Osteoblast (primary cell): Measurements from ENCODE around the gene QDPR. TPM values are rescaled to one million over a fixed set of nuclear protein-coding genes. Genes with fewer than 3 reads are reported as not detected.

Source experiments
- DNase-seq: peaks from one replicate; pipeline ENCODE4 v3.0.0; 2011; ENCODE audit warnings: low spot score, mixed read lengths; ENCODE audit not compliant: insufficient read length; ENCODE audit errors: missing footprints
- H2AFZ ChIP-seq: 2 replicates; pipeline ENCODE4 v1.6.0; 2011; ENCODE audit warnings: mild to moderate bottlenecking, low read length
- H3K27ac ChIP-seq: 2 replicates; pipeline ENCODE4 v1.5.1; 2011; ENCODE audit warnings: mild to moderate bottlenecking, low read depth, low read length, moderate library complexity
- H3K27me3 ChIP-seq: 2 replicates; pipeline ENCODE4 v1.6.0; 2012; ENCODE audit warnings: mild to moderate bottlenecking, control low read depth, inconsistent platforms, low read length, moderate library complexity; ENCODE audit not compliant: insufficient read depth
- H3K36me3 ChIP-seq: 2 replicates; pipeline ENCODE4 v1.5.1; 2011; ENCODE audit warnings: mild to moderate bottlenecking, low read length, control low read depth, moderate library complexity; ENCODE audit not compliant: insufficient read depth
- H3K4me1 ChIP-seq: 2 replicates; pipeline ENCODE4 v1.5.1; 2011; ENCODE audit warnings: mild to moderate bottlenecking, low read length, control low read depth, moderate library complexity; ENCODE audit not compliant: insufficient read depth
- H3K4me2 ChIP-seq: 2 replicates; pipeline ENCODE4 v1.6.0; 2011; ENCODE audit warnings: mild to moderate bottlenecking, low read length; ENCODE audit not compliant: insufficient read depth
- H3K4me3 ChIP-seq: fragments of 200-600 bp; sonication (generic); 3 replicates; pipeline ENCODE4 v1.5.1; 2012; ENCODE audit warnings: mild to moderate bottlenecking, low read length, inconsistent platforms; ENCODE audit not compliant: insufficient read depth
- H3K79me2 ChIP-seq: 2 replicates; pipeline ENCODE4 v1.6.0; 2012; ENCODE audit warnings: mild to moderate bottlenecking, low read length, control low read depth, inconsistent platforms; ENCODE audit not compliant: insufficient read depth
- H3K9me3 ChIP-seq: 2 replicates; pipeline ENCODE4 v1.5.1; 2011; ENCODE audit warnings: low read depth, low read length, control low read depth
- H4K20me1 ChIP-seq: 2 replicates; pipeline ENCODE4 v1.6.0; 2012; ENCODE audit warnings: mild to moderate bottlenecking, low read length, control low read depth; ENCODE audit not compliant: insufficient read depth
- CTCF ChIP-seq: IDR thresholded peaks from 2 replicates; pipeline ENCODE4 v1.5.1; 2011; ENCODE audit warnings: mild to moderate bottlenecking, low read depth, low read length, moderate library complexity; ENCODE audit errors: extremely low read depth
- total RNA-seq: library from RNA; depleted of rRNA; stranded (reverse); fragments of >200 nt; gene quantifications from 2 replicates; pipeline ENCODE4 v1.2.3, GENCODE V29; 2012

QDPR gene
- total RNA-seq, 1 donor: 11.9 TPM

GRCh38 chr4:17554568-17554967, 42.7 kb upstream of the QDPR start:
- Histone ChIP-seq H2AFZ (no peak overlapping the region), H3K9me3 (no peaks in the 10 kb centered on the region), H3K27me3 (peaks cover 18% of the 10 kb centered on the region), H3K4me1 (no peaks in the 10 kb centered on the region), H4K20me1 (no peaks in the 10 kb centered on the region), H3K4me2 (no peak overlapping the region), H3K36me3 (no peaks in the 10 kb centered on the region), H3K27ac (no peak overlapping the region), H3K4me3 (no peak overlapping the region), H3K79me2 (no peaks in the 10 kb centered on the region)
- TF ChIP-seq CTCF: no peak
- DNase-seq: no peak

- H3K9me3 ChIP-seq: no peaks in the 10 kb centered on the region
- H2AFZ ChIP-seq: peak overlapping the region; percentile 14
- TF ChIP-seq CTCF: no peak
- DNase-seq: no peak
- H3K36me3 ChIP-seq: no peaks in the 10 kb centered on the region
- peaks cover 18% of the 10 kb centered on the region for H3K27me3 ChIP-seq
- no peak overlapping the region for H3K27ac ChIP-seq
- no peak overlapping the region for H3K4me3 ChIP-seq
- H3K4me1 ChIP-seq: no peaks in the 10 kb centered on the region
- H3K4me2 ChIP-seq: no peak overlapping the region
- H3K79me2 ChIP-seq: no peaks in the 10 kb centered on the region
- H4K20me1 ChIP-seq: no peaks in the 10 kb centered on the region
These were observed 40.5 kb upstream of the QDPR start for GRCh38 chr4:17552427-17552826.

GRCh38 chr4:17550549-17550948, 38.7 kb upstream of the QDPR start:
- TF ChIP-seq CTCF: no peak
- Histone ChIP-seq H3K9me3 (no peaks in the 10 kb centered on the region), H3K27me3 (peaks cover 10% of the 10 kb centered on the region), H3K4me3 (no peak overlapping the region), H3K27ac (no peak overlapping the region), H3K79me2 (no peaks in the 10 kb centered on the region), H4K20me1 (no peaks in the 10 kb centered on the region), H3K4me2 (no peak overlapping the region), H3K4me1 (no peaks in the 10 kb centered on the region), H3K36me3 (no peaks in the 10 kb centered on the region), H2AFZ (no peak overlapping the region)
- DNase-seq: no peak

- no peak overlapping the region for H2AFZ ChIP-seq
- no peaks in the 10 kb centered on the region for H4K20me1 ChIP-seq
- no peaks in the 10 kb centered on the region for H3K27me3 ChIP-seq
- no peaks in the 10 kb centered on the region for H3K9me3 ChIP-seq
- no peak for TF ChIP-seq CTCF
- H3K36me3 ChIP-seq: no peaks in the 10 kb centered on the region
- H3K4me2 ChIP-seq: no peak overlapping the region
- DNase-seq: no peak
- H3K27ac ChIP-seq: no peak overlapping the region
- no peaks in the 10 kb centered on the region for H3K4me1 ChIP-seq
- H3K79me2 ChIP-seq: no peaks in the 10 kb centered on the region
- H3K4me3 ChIP-seq: no peak overlapping the region
These were observed 34.8 kb upstream of the QDPR start for GRCh38 chr4:17546678-17547077.
